DND-41 (cell line): ENCODE results near the gene SLC27A6.

Experiments
- ATAC-seq: fragments of 200-7000 bp; cut with Tn5 transposase; 3 replicates; pipeline ENCODE4 v1.9.1; 2021; ENCODE audit warnings: low read depth; ENCODE audit not compliant: insufficient read depth
- DNase-seq: peaks from one replicate; pipeline ENCODE4 v3.0.0-alpha.2; 2020
- H2AFZ ChIP-seq: 2 replicates; pipeline ENCODE4 v1.6.0; 2012; ENCODE audit warnings: low read depth, low read length
- H3K27ac ChIP-seq: 2 replicates; pipeline ENCODE4 v1.5.1; 2012; ENCODE audit warnings: low read length, inconsistent platforms
- H3K27me3 ChIP-seq: fragments of 200-600 bp; sonication (generic); 2 replicates; pipeline ENCODE4 v1.6.0; 2012; ENCODE audit warnings: low read length, mild to moderate bottlenecking, inconsistent platforms; ENCODE audit not compliant: insufficient read depth, poor library complexity
- H3K36me3 ChIP-seq: 2 replicates; pipeline ENCODE4 v1.5.1; 2012; ENCODE audit warnings: low read length, inconsistent platforms; ENCODE audit not compliant: insufficient read depth
- H3K4me1 ChIP-seq: 2 replicates; pipeline ENCODE4 v1.5.1; 2012; ENCODE audit warnings: mild to moderate bottlenecking, low read length; ENCODE audit not compliant: insufficient read depth
- H3K4me2 ChIP-seq: 2 replicates; pipeline ENCODE4 v1.6.0; 2012; ENCODE audit warnings: mild to moderate bottlenecking, moderate library complexity, low read length, inconsistent platforms; ENCODE audit not compliant: insufficient read depth
- H3K4me3 ChIP-seq, 2 experiments: fragments of 200-600 bp in 1 of 2; shearing (Covaris generic) in 1 of 2; 2 replicates each; pipeline ENCODE4 v1.5.1; 2012 to 2016; ENCODE audit warnings: inconsistent platforms in 2 of 2, low read length in 2 of 2, mild to moderate bottlenecking in 2 of 2, low read depth in 1 of 2, moderate library complexity in 1 of 2
- H3K79me2 ChIP-seq: 2 replicates; pipeline ENCODE4 v1.6.0; 2012; ENCODE audit warnings: low read length, inconsistent platforms; ENCODE audit not compliant: insufficient read depth
- H3K9ac ChIP-seq: 2 replicates; pipeline ENCODE4 v1.6.0; 2012; ENCODE audit warnings: low read depth, mild to moderate bottlenecking, inconsistent platforms, low read length, moderate library complexity
- H3K9me3 ChIP-seq: 2 replicates; pipeline ENCODE4 v1.5.1; 2012; ENCODE audit warnings: low read length, moderate library complexity, mild to moderate bottlenecking, inconsistent platforms; ENCODE audit not compliant: insufficient read depth, severe bottlenecking
- H4K20me1 ChIP-seq: 2 replicates; pipeline ENCODE4 v1.6.0; 2012; ENCODE audit warnings: low read length; ENCODE audit not compliant: insufficient read depth
- CTCF ChIP-seq: IDR thresholded peaks from 2 replicates; pipeline ENCODE4 v1.5.1; 2012; ENCODE audit warnings: borderline replicate concordance, low read length, moderate library complexity, mild to moderate bottlenecking; ENCODE audit not compliant: poor library complexity, severe bottlenecking; ENCODE audit errors: extremely low read depth
- EZH2 ChIP-seq: IDR thresholded peaks from 3 replicates; pipeline ENCODE4 v1.6.1; 2012; ENCODE audit warnings: borderline replicate concordance, low read depth, mild to moderate bottlenecking, moderate library complexity, low read length, inconsistent platforms; ENCODE audit not compliant: severe bottlenecking

Gene SLC27A6

DNA sequence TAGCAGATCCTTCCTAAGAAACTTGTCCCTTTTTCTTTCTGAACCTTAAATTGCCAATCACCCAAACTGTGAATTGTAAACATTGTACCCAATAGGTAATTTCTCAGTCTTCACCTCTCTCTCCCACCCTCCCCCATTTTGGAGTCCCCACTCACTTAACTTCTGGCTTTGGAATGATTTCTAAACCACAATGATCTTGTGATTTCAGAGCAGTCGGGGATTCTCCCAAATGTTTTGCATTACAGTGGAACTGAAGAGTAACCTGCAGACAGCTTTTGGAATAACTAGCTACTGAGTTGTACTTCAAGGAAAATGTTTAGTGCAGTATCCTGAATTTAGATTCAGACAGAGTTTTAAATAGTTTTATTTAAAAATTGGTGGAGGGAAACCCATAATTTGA, 19.2 kb downstream of the SLC27A6 start:
- H3K4me3 ChIP-seq: no peak overlapping the region
- H2AFZ ChIP-seq: no peak overlapping the region
- no peaks in the 10 kb centered on the region for H3K4me1 ChIP-seq
- H3K79me2 ChIP-seq: no peaks in the 10 kb centered on the region
- H3K27ac ChIP-seq: no peak overlapping the region
- H3K9ac ChIP-seq: no peak overlapping the region
- DNase-seq (no peak), ATAC-seq (no peak)
- H3K27me3 ChIP-seq: no peaks in the 10 kb centered on the region
- no peaks in the 10 kb centered on the region for H3K36me3 ChIP-seq
- no peak overlapping the region for H3K4me2 ChIP-seq
- no peaks in the 10 kb centered on the region for H4K20me1 ChIP-seq
- no peak for TF ChIP-seq CTCF
- no peak for TF ChIP-seq EZH2
- H3K9me3 ChIP-seq: no peaks in the 10 kb centered on the region

- Histone ChIP-seq H3K9me3 (no peaks in the 10 kb centered on the region), H3K9ac (no peak overlapping the region), H3K27ac (no peak overlapping the region), H3K4me1 (no peaks in the 10 kb centered on the region), H4K20me1 (no peaks in the 10 kb centered on the region), H3K79me2 (no peaks in the 10 kb centered on the region), H3K4me2 (no peak overlapping the region), H2AFZ (no peak overlapping the region), H3K4me3 (no peak overlapping the region), H3K27me3 (no peaks in the 10 kb centered on the region), H3K36me3 (no peaks in the 10 kb centered on the region)
- DNase-seq (no peak), ATAC-seq (no peak)
- TF ChIP-seq EZH2: no peak
- no peak for TF ChIP-seq CTCF
Measured at GRCh38 chr5:128988476-128988875, 23.2 kb downstream of the SLC27A6 start.

GRCh38 chr5:129001841-129002526, 36.7 kb downstream of the SLC27A6 start:
- ATAC-seq: no peak
- no peaks in the 10 kb centered on the region for H3K36me3 ChIP-seq
- no peak overlapping the region for H2AFZ ChIP-seq
- H3K79me2 ChIP-seq: no peaks in the 10 kb centered on the region
- DNase-seq: no peak
- no peaks in the 10 kb centered on the region for H3K4me1 ChIP-seq
- H3K27ac ChIP-seq: no peak overlapping the region
- no peak for TF ChIP-seq CTCF
- H4K20me1 ChIP-seq: no peaks in the 10 kb centered on the region
- no peaks in the 10 kb centered on the region for H3K27me3 ChIP-seq
- no peak overlapping the region for H3K4me3 ChIP-seq
- no peaks in the 10 kb centered on the region for H3K9me3 ChIP-seq
- no peak overlapping the region for H3K4me2 ChIP-seq
- H3K9ac ChIP-seq: no peak overlapping the region

- no peaks in the 10 kb centered on the region for H3K4me1 ChIP-seq
- H3K36me3 ChIP-seq: no peaks in the 10 kb centered on the region
- DNase-seq (no peak), ATAC-seq (no peak)
- H2AFZ ChIP-seq: no peak overlapping the region
- no peaks in the 10 kb centered on the region for H3K9me3 ChIP-seq
- TF ChIP-seq EZH2 (no peak), CTCF (no peak)
- no peaks in the 10 kb centered on the region for H3K79me2 ChIP-seq
- no peaks in the 10 kb centered on the region for H3K27me3 ChIP-seq
- no peak overlapping the region for H3K27ac ChIP-seq
- no peaks in the 10 kb centered on the region for H4K20me1 ChIP-seq
- H3K4me3 ChIP-seq: no peak overlapping the region
- H3K9ac ChIP-seq: no peak overlapping the region
- no peak overlapping the region for H3K4me2 ChIP-seq
Measured at GRCh38 chr5:129002527-129002842, 37.2 kb downstream of the SLC27A6 start.
